Calu3 (cell line): ENCODE measurements around the gene KCNH1. TPM values are rescaled to one million over a fixed set of nuclear protein-coding genes. Genes with fewer than 3 reads are reported as not detected.

ENCODE experiments used
- BruUV-seq: library from RNA; stranded (reverse); fragments of 400-500 nt; replicated peaks from 2 replicates; lab custom pipeline; 2021; lab: Mats Ljungman, UMichigan
- CTCF ChIA-PET: fragments of 300-600 bp; sonication (Branson Sonifier 250); formaldehyde crosslinking; loops from one replicate; lab custom pipeline; 2022; ENCODE audit warnings: antibody characterized with exemption; lab: Charles Lee
- DNase-seq: peaks from one replicate; pipeline ENCODE4 v3.0.0; 2022
- H3K27ac Mint-ChIP-seq: one replicate; pipeline ENCODE4 v1.8.0; 2022; ENCODE audit warnings: mixed read lengths; ENCODE audit not compliant: unreplicated experiment
- H3K27me3 Mint-ChIP-seq: one replicate; pipeline ENCODE4 v1.8.0; 2022; ENCODE audit warnings: mixed read lengths; ENCODE audit not compliant: unreplicated experiment
- H3K36me3 Mint-ChIP-seq: one replicate; pipeline ENCODE4 v1.8.0; 2022; ENCODE audit warnings: mild to moderate bottlenecking, moderate library complexity, mixed read lengths; ENCODE audit not compliant: insufficient read depth, unreplicated experiment
- H3K4me1 Mint-ChIP-seq: one replicate; pipeline ENCODE4 v1.8.0; 2022; ENCODE audit warnings: mild to moderate bottlenecking, low read depth, mixed read lengths; ENCODE audit not compliant: unreplicated experiment
- H3K4me3 Mint-ChIP-seq: one replicate; pipeline ENCODE4 v1.8.0; 2022; ENCODE audit warnings: mild to moderate bottlenecking, low read depth, moderate library complexity, mixed read lengths; ENCODE audit not compliant: unreplicated experiment
- H3K9me3 Mint-ChIP-seq: one replicate; pipeline ENCODE4 v1.8.0; 2022; ENCODE audit warnings: low read depth, mixed read lengths; ENCODE audit not compliant: unreplicated experiment
- intact Hi-C: fragments of 100-400 bp; cut with micrococcal nuclease; formaldehyde crosslinking; loops from one replicate; pipeline ENCODE4 v1.10.0; 2022; ENCODE audit not compliant: unreplicated experiment
- total RNA-seq: library from RNA; stranded (reverse); gene quantifications from 2 replicates; pipeline ENCODE4 v1.2.3, GENCODE V29; 2022
- TF ChIP-seq, protein P1 (sequence below): fragments of 200-600 bp; IDR thresholded peaks from one replicate; pipeline ENCODE4 v1.8.0; 2022; ENCODE audit warnings: antibody characterized with exemption; ENCODE audit not compliant: unreplicated experiment

KCNH1 gene
- total RNA-seq, 1 experiment from 2014 or later, result not detected

DNA sequence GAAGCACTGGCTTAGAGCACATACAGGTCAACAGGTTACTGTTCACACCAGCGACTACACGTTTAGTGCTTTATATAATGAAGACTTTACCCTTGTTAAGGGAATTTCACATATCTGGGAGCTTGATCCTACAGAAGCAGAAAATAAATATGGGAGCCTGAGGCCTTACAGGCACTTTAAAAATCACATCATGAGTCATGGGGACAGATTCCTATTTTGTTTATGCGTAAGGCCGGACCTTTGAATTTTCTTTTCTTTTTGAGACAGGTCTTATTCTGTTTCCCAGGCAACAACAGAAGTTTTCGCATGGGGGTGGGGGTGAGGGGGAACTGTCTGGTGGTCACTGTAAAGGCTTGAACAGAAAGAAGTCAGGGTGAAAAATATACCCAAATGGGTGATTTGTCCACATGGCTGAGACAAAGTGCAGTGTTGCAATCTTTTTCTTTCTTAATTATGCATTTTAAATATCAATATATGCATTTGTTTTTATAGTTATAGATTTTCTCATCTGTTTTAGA lies 276.7 kb downstream of the KCNH1 start:
- Mint-ChIP-seq H3K27me3 (no peaks in the 10 kb centered on the region), H3K36me3 (no peaks in the 10 kb centered on the region), H3K9me3 (no peaks in the 10 kb centered on the region), H3K4me1 (no peaks in the 10 kb centered on the region), H3K27ac (no peak overlapping the region), H3K4me3 (no peak overlapping the region)
- intact Hi-C loops, result no loop called here
- DNase-seq, result no peak
- CTCF ChIA-PET, result no interaction called here
- TF ChIP-seq, protein P1, sequence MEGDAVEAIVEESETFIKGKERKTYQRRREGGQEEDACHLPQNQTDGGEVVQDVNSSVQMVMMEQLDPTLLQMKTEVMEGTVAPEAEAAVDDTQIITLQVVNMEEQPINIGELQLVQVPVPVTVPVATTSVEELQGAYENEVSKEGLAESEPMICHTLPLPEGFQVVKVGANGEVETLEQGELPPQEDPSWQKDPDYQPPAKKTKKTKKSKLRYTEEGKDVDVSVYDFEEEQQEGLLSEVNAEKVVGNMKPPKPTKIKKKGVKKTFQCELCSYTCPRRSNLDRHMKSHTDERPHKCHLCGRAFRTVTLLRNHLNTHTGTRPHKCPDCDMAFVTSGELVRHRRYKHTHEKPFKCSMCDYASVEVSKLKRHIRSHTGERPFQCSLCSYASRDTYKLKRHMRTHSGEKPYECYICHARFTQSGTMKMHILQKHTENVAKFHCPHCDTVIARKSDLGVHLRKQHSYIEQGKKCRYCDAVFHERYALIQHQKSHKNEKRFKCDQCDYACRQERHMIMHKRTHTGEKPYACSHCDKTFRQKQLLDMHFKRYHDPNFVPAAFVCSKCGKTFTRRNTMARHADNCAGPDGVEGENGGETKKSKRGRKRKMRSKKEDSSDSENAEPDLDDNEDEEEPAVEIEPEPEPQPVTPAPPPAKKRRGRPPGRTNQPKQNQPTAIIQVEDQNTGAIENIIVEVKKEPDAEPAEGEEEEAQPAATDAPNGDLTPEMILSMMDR, result no peak
- no TSS peak for BruUV-seq

DNA sequence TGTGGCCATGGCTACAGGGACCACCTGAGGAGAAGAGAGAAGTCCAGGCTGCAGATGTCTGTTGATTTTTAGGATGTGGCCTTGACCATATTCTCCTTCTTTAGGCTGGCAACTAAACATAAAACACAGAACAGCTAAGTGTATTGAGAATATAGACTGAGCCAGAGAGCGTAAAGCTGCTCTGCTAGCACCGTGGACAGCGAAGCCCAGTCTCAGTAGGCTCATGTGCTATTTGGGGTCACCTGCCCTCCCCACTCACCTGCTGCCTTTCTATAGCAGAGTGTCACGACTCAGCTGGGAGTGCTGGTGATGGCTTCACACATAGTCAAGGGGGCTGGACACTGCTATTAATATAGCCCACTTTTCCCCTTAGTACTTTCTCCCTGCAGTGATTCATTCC lies 278.5 kb downstream of the KCNH1 start:
- CTCF ChIA-PET, result no interaction called here
- Mint-ChIP-seq H3K36me3 (no peaks in the 10 kb centered on the region), H3K27me3 (no peaks in the 10 kb centered on the region), H3K27ac (no peak overlapping the region), H3K4me1 (no peaks in the 10 kb centered on the region), H3K4me3 (no peak overlapping the region), H3K9me3 (no peaks in the 10 kb centered on the region)
- TF ChIP-seq, protein P1, result no peak
- intact Hi-C loops, result no loop called here
- DNase-seq, result no peak
- BruUV-seq, result no TSS peak

DNA sequence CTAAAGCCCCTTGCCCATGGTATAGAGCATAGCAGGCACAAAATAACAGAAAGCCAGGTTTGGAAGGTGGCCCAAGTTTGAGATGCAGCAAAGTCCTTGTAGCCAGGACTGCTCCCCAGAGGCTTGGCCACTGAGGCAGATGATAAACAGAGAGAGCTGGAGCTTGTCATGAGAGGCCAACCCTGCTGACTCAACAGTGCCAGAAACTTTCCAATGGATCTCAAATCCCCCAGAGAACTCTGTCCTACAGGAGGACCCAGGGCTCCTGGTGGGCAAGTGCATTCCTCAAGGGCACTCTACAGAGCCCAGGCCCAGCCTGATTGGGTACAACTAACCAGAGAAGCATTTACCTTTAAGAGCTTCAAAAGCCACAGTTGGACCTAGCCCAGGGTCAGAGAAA lies 280.7 kb downstream of the KCNH1 start:
- Mint-ChIP-seq H3K4me1 (no peaks in the 10 kb centered on the region), H3K36me3 (no peaks in the 10 kb centered on the region), H3K27me3 (no peaks in the 10 kb centered on the region), H3K4me3 (no peak overlapping the region), H3K9me3 (no peaks in the 10 kb centered on the region), H3K27ac (no peak overlapping the region)
- TF ChIP-seq, protein P1, result no peak
- DNase-seq, result no peak
- intact Hi-C loops, result no loop called here
- BruUV-seq, result no TSS peak
- CTCF ChIA-PET, result no interaction called here

DNA sequence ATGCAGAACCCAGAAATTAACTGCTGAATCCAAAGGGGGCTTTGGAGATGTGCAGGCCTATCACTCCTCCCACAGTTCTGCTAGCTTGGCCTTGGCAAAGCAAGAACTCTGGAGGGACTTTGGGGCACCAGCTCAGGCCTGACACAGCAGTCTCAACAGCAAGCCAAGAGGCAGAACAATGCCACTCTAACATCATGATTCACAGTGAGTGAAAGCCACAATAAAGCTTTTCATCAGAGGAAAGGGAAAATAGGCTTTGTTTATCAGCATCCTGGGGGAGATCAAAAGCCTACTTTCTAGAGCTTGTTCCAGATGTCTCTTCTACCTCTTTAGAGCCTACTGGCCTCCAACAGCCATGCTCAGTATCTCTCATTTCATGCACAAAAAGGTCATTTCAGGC lies 283.4 kb downstream of the KCNH1 start:
- H3K9me3 Mint-ChIP-seq, result no peaks in the 10 kb centered on the region
- H3K27ac Mint-ChIP-seq, result no peak overlapping the region
- no peak overlapping the region for H3K4me3 Mint-ChIP-seq
- TF ChIP-seq, protein P1, result no peak
- H3K36me3 Mint-ChIP-seq, result no peaks in the 10 kb centered on the region
- no peak for DNase-seq
- CTCF ChIA-PET, result interaction anchor here (0.6 to 1.0 kb wide), 3 partner anchors 15 to 802 kb away, joined by 3 read pairs; no protein-coding TSS in a partner anchor
- BruUV-seq, result no TSS peak
- no peaks in the 10 kb centered on the region for H3K4me1 Mint-ChIP-seq
- no peaks in the 10 kb centered on the region for H3K27me3 Mint-ChIP-seq
- intact Hi-C loops, result no loop called here
